DMS 273 (cell line): Measurements from ENCODE around the gene OR10H1.
A peak's percentile ranks its signal among the peaks of the same experiment; 100 is the strongest.
"Not testable (repeated sequence)": the region's sequence is repeated elsewhere in the genome, so short reads cannot be mapped to it uniquely, and the experiment has no call there.

ENCODE experiments used
- DNase-seq: peaks from one replicate; lab custom pipeline; 2025; ENCODE audit not compliant: unreplicated experiment; lab: John Stamatoyannopoulos, UW

OR10H1 gene

DNA sequence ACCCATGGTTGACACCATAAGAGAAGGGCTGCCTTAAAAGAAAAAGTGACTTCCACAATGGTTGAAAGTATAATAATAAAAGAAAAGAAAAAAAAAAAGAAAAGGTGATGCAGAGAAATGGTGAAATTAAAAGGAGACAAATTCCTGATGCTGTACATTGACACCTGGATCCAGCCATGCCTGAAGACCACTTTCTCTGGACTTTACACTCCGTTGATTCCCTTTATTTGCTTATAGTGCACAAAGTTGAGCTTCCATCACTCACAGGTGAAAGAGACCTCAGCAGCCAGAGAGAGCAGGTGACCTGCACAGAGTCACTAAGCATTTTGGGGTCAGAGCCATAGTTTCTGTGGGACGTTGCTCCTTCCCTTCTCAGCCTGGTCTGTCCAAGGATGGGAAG is 40.2 kb downstream of the OR10H1 start:
- DNase-seq: no peak

DNA sequence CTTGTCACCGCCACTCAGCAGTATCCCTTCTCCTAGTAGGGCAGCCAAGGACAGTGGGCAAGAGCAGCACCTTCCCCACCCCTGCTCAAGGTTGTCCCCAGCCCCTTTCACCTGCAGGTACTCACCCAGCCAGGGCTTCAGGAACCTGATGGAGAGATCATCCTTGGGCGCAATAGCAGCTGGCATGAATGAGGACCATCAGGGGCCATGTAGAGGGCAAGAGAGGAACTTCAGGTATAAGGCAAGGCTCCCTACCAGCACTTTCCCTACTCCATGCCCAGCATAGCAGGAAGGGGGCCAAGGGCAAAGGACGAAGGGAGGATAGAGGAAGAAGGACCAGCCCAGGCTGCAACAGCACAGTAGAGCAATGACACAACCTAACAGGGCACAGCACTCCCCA is 41.3 kb downstream of the OR10H1 start:
- DNase-seq: not testable (repeated sequence)

DNA sequence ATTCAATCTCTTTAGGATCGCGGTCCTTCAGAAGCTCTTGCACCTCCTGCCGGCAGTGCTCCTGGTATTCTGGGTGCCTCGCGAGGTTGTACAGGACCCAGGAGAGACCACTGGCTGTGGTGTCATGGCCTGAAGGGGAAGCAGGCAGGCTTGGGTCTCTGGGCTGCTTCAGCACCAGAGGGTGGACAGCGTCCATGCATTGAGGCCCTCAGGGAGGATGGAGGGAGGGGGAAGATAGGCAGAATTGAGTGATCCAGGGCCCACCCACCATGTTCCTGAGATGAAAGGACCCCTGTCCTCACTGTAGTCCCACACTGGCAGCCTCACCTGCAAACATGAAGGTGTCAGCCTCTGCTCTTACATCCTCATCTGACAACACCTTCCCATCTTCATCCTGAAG is 45.9 kb downstream of the OR10H1 start:
- DNase-seq: no peak

DNA sequence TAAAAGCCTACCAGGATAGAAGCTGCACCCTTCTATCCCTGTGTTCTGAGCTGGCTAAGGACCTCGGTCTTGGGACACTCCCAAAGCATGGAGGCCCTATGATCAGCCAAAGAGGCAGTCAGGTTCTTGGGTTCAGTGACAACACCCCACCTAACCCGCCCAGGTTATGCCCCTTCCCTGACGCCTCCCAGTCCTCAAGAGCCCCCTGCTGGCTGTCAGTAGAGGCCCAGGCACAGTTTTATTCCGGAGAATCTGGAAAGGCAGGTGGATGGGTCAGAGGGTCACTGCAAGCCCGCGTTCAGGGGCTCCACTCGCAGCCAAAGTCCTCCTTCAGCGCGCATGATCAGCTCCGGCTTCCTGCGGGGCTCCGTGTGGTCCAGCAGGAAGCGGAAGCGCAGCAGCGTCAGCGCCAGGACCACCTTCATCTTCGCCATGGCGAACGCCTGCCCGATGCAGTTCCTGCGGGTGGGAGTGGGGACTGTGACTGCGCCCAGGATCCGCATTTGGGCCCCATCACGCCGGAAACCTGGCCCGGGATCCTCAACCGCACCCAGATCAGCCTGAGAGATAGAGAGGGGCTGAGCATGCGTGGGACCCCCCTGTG is 55.4 kb downstream of the OR10H1 start:
- DNase-seq: peak; percentile 10

DNA sequence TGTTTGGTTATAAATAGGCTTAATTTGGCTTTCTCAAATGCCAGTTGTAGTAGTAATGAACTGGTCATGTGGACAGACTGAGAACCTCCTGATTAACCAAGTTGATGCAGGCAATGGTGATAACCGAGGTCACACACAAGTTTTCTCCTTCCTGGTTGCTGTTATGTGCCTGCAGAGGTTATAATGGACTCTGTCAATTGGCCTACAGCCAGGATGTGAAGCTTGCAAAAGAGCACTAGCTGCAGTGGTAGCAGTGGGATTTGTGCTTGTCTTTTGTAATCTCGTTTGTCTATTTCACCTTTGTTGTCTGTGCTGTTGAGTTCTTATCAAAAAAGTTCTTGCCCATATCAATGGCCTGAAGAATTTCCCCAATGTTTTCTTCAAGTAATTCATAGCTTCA is 57.1 kb downstream of the OR10H1 start:
- no peak for DNase-seq
